Measurements from ENCODE around the gene LRPAP1. TPM values are rescaled to one million over a fixed set of nuclear protein-coding genes. Genes with fewer than 3 reads are reported as not detected.
"Not testable (repeated sequence)": the region's sequence is repeated elsewhere in the genome, so short reads cannot be mapped to it uniquely, and the experiment has no call there.

Gene LRPAP1
- total RNA-seq, 2 donors from 2014 or later = 226 to 312 TPM

- ATAC-seq = no peak
- intact Hi-C loops (cut with DNase I) = no loop called here
- peak; percentile 14 for DNase-seq
Measured at GRCh38 chr4:3513807-3514206, 18.4 kb downstream of the LRPAP1 start.

- ATAC-seq (no peak), DNase-seq (peak; percentile 17)
- intact Hi-C loops (cut with DNase I) = no loop called here
Measured at GRCh38 chr4:3512719-3513118, 19.5 kb downstream of the LRPAP1 start.

- intact Hi-C loops (cut with DNase I) = no loop called here
- peak; percentile 40 for DNase-seq
- ATAC-seq = peak; percentile 17 to 58
Measured at GRCh38 chr4:3512279-3512678, 19.9 kb downstream of the LRPAP1 start.

- DNase-seq; ATAC-seq; intact Hi-C loops (cut with DNase I): not testable (repeated sequence)
Measured at GRCh38 chr4:3511601-3512000, 20.6 kb downstream of the LRPAP1 start.

GRCh38 chr4:3511187-3511586 is 21.0 kb downstream of the LRPAP1 start:
- intact Hi-C loops (cut with DNase I) = no loop called here

GRCh38 chr4:3510481-3510880 is 21.7 kb downstream of the LRPAP1 start:
- intact Hi-C loops (cut with DNase I) = no loop called here
- no peak for DNase-seq
- ATAC-seq = no peak

More at GRCh38 chr4:3511187-3511586, 21.0 kb downstream of the LRPAP1 start:
- no peak for DNase-seq
- ATAC-seq = no peak

- ATAC-seq (no peak), DNase-seq (no peak)
- intact Hi-C loops (cut with DNase I) = no loop called here
Measured at GRCh38 chr4:3508542-3508941, 23.7 kb downstream of the LRPAP1 start.

GRCh38 chr4:3505231-3505630 is 27.0 kb downstream of the LRPAP1 start:
- DNase-seq (no peak), ATAC-seq (no peak)
- intact Hi-C loops (cut with DNase I) = no loop called here

- intact Hi-C loops (cut with DNase I) = no loop called here
- DNase-seq = no peak
- no peak for ATAC-seq
Measured at GRCh38 chr4:3502941-3503936, 29.0 kb downstream of the LRPAP1 start.

GRCh38 chr4:3501825-3502425 is 30.3 kb downstream of the LRPAP1 start:
- ATAC-seq = no peak
- no peak for DNase-seq
- intact Hi-C loops (cut with DNase I) = no loop called here

- intact Hi-C loops (cut with DNase I) = no loop called here
- DNase-seq (no peak), ATAC-seq (no peak)
Measured at GRCh38 chr4:3501126-3501824, 30.9 kb downstream of the LRPAP1 start.

- no peak for ATAC-seq
- intact Hi-C loops (cut with DNase I) = no loop called here
- no peak for DNase-seq
Measured at GRCh38 chr4:3500634-3501101, 31.6 kb downstream of the LRPAP1 start.

GRCh38 chr4:3500111-3500510 is 32.1 kb downstream of the LRPAP1 start:
- no peak for ATAC-seq
- DNase-seq = no peak
- intact Hi-C loops (cut with DNase I) = no loop called here

GRCh38 chr4:3499710-3500109 is 32.5 kb downstream of the LRPAP1 start:
- intact Hi-C loops (cut with DNase I) = no loop called here
- DNase-seq = no peak
- no peak for ATAC-seq

GRCh38 chr4:3498901-3499510 is 33.2 kb downstream of the LRPAP1 start:
- intact Hi-C loops (cut with DNase I) = no loop called here
- DNase-seq = no peak
- ATAC-seq = no peak

- no peak for ATAC-seq
- DNase-seq = no peak
- intact Hi-C loops (cut with DNase I) = no loop called here
Measured at GRCh38 chr4:3498407-3498806, 33.8 kb downstream of the LRPAP1 start.

GRCh38 chr4:3497523-3498389 is 34.5 kb downstream of the LRPAP1 start:
- ATAC-seq (peak in 1 of 2 donors; percentile 2), DNase-seq (no peak)
- intact Hi-C loops (cut with DNase I) = no loop called here

- intact Hi-C loops (cut with DNase I) = no loop called here
- no peak for ATAC-seq
Measured at GRCh38 chr4:3497095-3497494, 35.1 kb downstream of the LRPAP1 start.

More at GRCh38 chr4:3497095-3497494, 35.1 kb downstream of the LRPAP1 start:
- DNase-seq = no peak
